Breast epithelium (tissue), 3 donors: ENCODE data around the gene SNCA.

Experiments used
- CTCF ChIP-seq, 3 donors: fragments of 450-650 bp; IDR thresholded peaks; one replicate each; pipeline ENCODE4 v1.5.1; 2016 to 2017; ENCODE audit warnings: antibody characterized with exemption in 3 of 3, mild to moderate bottlenecking in 3 of 3, moderate library complexity in 3 of 3
- POLR2A ChIP-seq: fragments of 450-650 bp; IDR thresholded peaks from one replicate; pipeline ENCODE4 v1.6.1; 2016; ENCODE audit warnings: antibody characterized with exemption, mild to moderate bottlenecking, moderate library complexity
- POLR2AphosphoS5 ChIP-seq, 3 donors: sonication (generic); formaldehyde crosslinking; IDR thresholded peaks; one replicate each; pipeline ENCODE4 v1.6.1; 2017; ENCODE audit warnings: antibody characterized with exemption in 3 of 3

GRCh38 chr4:89823416-89823815, 13.5 kb downstream of the SNCA start:
- no peak for TF ChIP-seq POLR2AphosphoS5 (IDR thresholded peaks at IDR 0.05)
- TF ChIP-seq POLR2A, result no peak
- TF ChIP-seq CTCF (IDR thresholded peaks at IDR 0.05), result no peak
